Activated CD8-positive, alpha-beta T cell treated with anti-CD3 and anti-CD28 coated beads for 36 hours (primary cell): Measurements from ENCODE around the gene CLMN. TPM values are rescaled to one million over a fixed set of nuclear protein-coding genes. Genes with fewer than 3 reads are reported as not detected.

Experiments used
- ATAC-seq: fragments of 200-7000 bp; cut with Tn5 transposase; one replicate; pipeline ENCODE4 v1.10.0; 2021; ENCODE audit warnings: mild to moderate bottlenecking, moderate library complexity
- CTCF ChIA-PET: fragments of 350-600 bp; sonication (Branson Sonifier 250); formaldehyde crosslinking; loops from one replicate; lab custom pipeline; 2021; ENCODE audit warnings: antibody characterized with exemption; lab: Charles Lee
- POLR2A ChIA-PET: fragments of 350-600 bp; sonication (Branson Sonifier 250); formaldehyde crosslinking; loops from one replicate; lab custom pipeline; 2021; ENCODE audit warnings: antibody characterized with exemption; lab: Charles Lee
- DNase-seq: peaks from one replicate; pipeline ENCODE4 v3.0.0-alpha.2; 2020
- H3K27ac Mint-ChIP-seq: one replicate; pipeline ENCODE4 v1.8.0; 2021; ENCODE audit warnings: mild to moderate bottlenecking, mixed read lengths
- H3K27me3 Mint-ChIP-seq: one replicate; pipeline ENCODE4 v1.8.0; 2021; ENCODE audit warnings: mixed read lengths
- H3K36me3 Mint-ChIP-seq: one replicate; pipeline ENCODE4 v1.8.0; 2021; ENCODE audit warnings: low read depth, mixed read lengths
- H3K4me1 Mint-ChIP-seq: one replicate; pipeline ENCODE4 v1.8.0; 2021; ENCODE audit warnings: low read depth, mixed read lengths
- H3K4me3 Mint-ChIP-seq: one replicate; pipeline ENCODE4 v1.8.0; 2021; ENCODE audit warnings: mild to moderate bottlenecking, moderate library complexity, mixed read lengths
- H3K9me3 Mint-ChIP-seq: one replicate; pipeline ENCODE4 v1.8.0; 2021; ENCODE audit warnings: mixed read lengths
- intact Hi-C: fragments of 100-400 bp; cut with micrococcal nuclease; formaldehyde crosslinking; loops from one replicate; pipeline ENCODE4 v1.10.0; 2022
- total RNA-seq, 2 experiments: library from RNA; stranded (reverse); gene quantifications; one replicate each; pipeline ENCODE4 v1.2.3, GENCODE V29; 2021
- TF ChIP-seq, protein P1 (sequence below): fragments of 200-600 bp; IDR thresholded peaks from one replicate; pipeline ENCODE4 v1.8.0; 2022; ENCODE audit warnings: antibody characterized with exemption, mild to moderate bottlenecking

The CLMN gene
- total RNA-seq, 2 experiments from 2014 or later, result 0.31 to 0.59 TPM

DNA sequence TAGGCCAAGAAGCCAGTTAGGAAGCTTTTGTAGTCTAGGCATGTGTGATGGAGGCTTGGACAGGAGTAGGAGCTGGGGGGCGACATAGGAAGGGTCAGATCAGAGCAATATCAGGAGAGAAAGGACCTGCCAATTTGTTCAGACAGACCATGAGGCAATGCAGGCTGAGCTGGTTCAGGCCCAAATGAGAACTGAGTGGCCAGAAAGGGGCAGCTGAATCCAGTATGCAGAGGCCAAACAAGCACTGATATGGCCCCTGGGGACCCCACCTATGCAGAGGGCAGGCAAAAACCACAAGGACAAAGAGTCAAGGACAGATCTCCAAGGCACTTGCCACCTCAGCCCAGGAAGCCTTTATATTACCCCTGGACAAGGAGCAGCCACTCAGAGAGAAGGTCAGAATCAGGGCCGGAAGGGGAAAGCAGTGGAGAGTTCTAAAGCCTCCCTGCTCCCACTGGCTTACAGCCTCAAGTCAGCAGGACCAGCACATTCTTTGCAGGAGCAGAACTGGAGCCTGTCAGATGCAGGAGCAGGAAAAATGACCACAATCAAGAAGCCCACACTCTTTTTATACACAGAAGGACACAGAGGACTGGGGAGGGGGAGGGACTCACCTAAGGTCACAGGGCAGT is 37.2 kb downstream of the CLMN start:
- ChIA-PET CTCF (no interaction called here), POLR2A (no interaction called here)
- intact Hi-C loops, result no loop called here
- DNase-seq (no peak), ATAC-seq (no peak)
- Mint-ChIP-seq H3K27me3 (no peaks in the 10 kb centered on the region), H3K36me3 (no peaks in the 10 kb centered on the region), H3K9me3 (no peaks in the 10 kb centered on the region), H3K27ac (no peak overlapping the region), H3K4me1 (no peaks in the 10 kb centered on the region), H3K4me3 (no peak overlapping the region)
- TF ChIP-seq, protein P1, sequence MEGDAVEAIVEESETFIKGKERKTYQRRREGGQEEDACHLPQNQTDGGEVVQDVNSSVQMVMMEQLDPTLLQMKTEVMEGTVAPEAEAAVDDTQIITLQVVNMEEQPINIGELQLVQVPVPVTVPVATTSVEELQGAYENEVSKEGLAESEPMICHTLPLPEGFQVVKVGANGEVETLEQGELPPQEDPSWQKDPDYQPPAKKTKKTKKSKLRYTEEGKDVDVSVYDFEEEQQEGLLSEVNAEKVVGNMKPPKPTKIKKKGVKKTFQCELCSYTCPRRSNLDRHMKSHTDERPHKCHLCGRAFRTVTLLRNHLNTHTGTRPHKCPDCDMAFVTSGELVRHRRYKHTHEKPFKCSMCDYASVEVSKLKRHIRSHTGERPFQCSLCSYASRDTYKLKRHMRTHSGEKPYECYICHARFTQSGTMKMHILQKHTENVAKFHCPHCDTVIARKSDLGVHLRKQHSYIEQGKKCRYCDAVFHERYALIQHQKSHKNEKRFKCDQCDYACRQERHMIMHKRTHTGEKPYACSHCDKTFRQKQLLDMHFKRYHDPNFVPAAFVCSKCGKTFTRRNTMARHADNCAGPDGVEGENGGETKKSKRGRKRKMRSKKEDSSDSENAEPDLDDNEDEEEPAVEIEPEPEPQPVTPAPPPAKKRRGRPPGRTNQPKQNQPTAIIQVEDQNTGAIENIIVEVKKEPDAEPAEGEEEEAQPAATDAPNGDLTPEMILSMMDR, result no peak

DNA sequence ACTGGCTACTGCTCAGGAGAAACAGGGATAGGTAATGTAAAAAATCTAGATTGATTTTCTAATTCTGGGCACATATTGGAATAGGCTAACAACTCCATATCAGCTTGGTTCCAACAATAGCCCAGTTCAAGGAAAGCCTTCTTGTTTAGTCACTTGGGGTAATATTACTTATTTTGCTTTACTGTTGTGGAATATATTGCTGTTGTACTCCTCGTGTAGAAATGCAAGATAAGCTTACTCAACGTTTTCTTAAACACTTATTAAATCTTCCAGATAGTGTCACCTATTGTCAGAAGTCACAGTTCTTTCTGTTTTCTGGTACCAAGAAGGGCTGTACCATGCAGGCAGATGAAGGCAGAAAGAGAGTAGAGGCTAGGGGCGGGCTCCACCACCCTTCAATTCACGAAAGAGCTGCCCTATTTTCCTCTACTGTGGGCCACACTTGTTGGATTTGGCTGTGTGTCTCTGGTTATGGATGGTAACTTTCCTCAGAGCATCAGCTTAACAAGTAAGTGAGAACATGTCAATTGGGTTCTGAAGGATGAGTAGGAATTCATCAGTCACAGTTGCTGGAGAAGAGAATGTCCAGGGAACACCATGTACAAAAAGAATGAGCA is 38.0 kb downstream of the CLMN start:
- Mint-ChIP-seq H3K27ac (no peak overlapping the region), H3K27me3 (no peaks in the 10 kb centered on the region), H3K36me3 (no peaks in the 10 kb centered on the region), H3K4me3 (no peak overlapping the region), H3K9me3 (no peaks in the 10 kb centered on the region), H3K4me1 (no peaks in the 10 kb centered on the region)
- ChIA-PET CTCF (no interaction called here), POLR2A (no interaction called here)
- intact Hi-C loops, result no loop called here
- ATAC-seq (no peak), DNase-seq (no peak)
- TF ChIP-seq, protein P1, result no peak

DNA sequence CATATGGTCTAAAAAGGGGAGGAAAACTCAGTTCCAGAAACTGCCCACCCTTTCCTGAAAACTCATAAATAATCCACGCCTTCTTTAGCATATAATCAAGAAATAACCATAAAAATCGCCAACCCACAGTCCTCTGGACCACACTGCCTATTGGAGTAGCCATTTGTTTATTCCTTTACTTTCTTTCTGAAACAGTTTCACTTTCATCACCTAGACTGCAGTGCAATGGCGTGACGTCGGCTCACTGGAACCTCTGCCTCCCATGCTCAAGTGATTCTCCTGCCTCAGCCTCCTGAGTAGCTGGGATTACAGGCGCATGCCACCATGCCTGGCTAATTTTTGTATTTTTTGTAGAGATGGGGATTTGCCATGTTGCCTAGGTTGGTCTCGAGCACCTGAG is 44.2 kb downstream of the CLMN start:
- ATAC-seq (no peak), DNase-seq (no peak)
- intact Hi-C loops, result no loop called here
- Mint-ChIP-seq H3K27me3 (peaks cover 4% of the 10 kb centered on the region), H3K36me3 (no peaks in the 10 kb centered on the region), H3K27ac (no peak overlapping the region), H3K4me1 (no peaks in the 10 kb centered on the region), H3K9me3 (no peaks in the 10 kb centered on the region), H3K4me3 (no peak overlapping the region)
- ChIA-PET CTCF (no interaction called here), POLR2A (no interaction called here)
- TF ChIP-seq, protein P1, result no peak

DNA sequence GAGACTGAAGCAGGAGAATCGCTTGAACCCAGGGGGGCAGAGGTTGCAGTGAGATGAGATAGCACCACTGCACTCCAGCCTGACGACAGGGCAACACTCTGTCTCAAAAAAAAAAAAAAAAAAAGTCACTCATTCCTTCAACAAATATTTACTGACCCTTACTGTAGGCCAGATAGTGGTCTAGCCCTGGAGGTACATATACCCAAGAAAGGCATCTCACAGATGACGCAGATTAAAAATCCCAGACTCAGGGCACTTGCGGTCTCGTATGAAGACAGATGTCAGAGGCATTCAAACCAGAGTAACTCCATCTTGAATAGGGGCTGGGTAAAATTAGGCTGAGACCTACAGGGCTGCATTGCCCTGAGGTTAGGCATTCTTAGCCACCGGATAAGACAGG is 44.8 kb downstream of the CLMN start:
- peaks cover 7% of the 10 kb centered on the region for H3K27me3 Mint-ChIP-seq
- intact Hi-C loops, result no loop called here
- H3K36me3 Mint-ChIP-seq, result no peaks in the 10 kb centered on the region
- H3K4me3 Mint-ChIP-seq, result no peak overlapping the region
- CTCF ChIA-PET, result no interaction called here
- ATAC-seq (no peak), DNase-seq (no peak)
- TF ChIP-seq, protein P1, result no peak
- POLR2A ChIA-PET, result no interaction called here
- H3K4me1 Mint-ChIP-seq, result no peaks in the 10 kb centered on the region
- no peaks in the 10 kb centered on the region for H3K9me3 Mint-ChIP-seq
- H3K27ac Mint-ChIP-seq, result no peak overlapping the region

DNA sequence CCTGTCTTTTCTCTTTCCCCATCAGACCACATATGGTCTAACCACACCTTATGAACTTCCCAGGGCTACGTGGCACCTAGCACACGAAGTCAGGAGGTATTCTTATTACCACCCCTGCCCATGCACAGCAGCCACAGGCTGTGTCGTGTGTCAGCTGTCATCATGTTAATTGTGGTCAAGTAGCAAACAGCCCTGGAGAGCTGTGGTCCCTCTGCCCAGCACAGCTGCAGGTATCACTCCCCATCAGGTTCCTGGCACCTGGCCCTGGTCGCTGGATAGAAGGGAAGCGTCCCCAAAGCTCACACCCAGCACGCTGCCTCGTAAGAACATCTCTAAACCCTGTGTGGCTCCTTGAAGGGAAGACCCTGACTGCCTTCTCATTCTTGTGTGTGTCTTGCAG is 45.4 kb downstream of the CLMN start:
- Mint-ChIP-seq H3K9me3 (no peaks in the 10 kb centered on the region), H3K27ac (no peak overlapping the region), H3K27me3 (peaks cover 7% of the 10 kb centered on the region), H3K4me3 (no peak overlapping the region), H3K36me3 (no peaks in the 10 kb centered on the region), H3K4me1 (no peaks in the 10 kb centered on the region)
- CTCF ChIA-PET, result no interaction called here
- ATAC-seq, result no peak
- intact Hi-C loops, result no loop called here
- TF ChIP-seq, protein P1, result no peak
- POLR2A ChIA-PET, result no interaction called here
- DNase-seq, result no peak
